ENCODE data around the gene RCL1. TPM values are rescaled to one million over a fixed set of nuclear protein-coding genes. Genes with fewer than 3 reads are reported as not detected.
A peak's percentile ranks its signal among the peaks of the same experiment; 100 is the strongest.

The RCL1 gene
- total RNA-seq, 1 donor from 2014 or later, result 22.9 TPM

GRCh38 chr9:4811824-4812223 lies 19.1 kb downstream of the RCL1 start:
- peaks cover 17% of the 10 kb centered on the region for H3K4me1 ChIP-seq
- TF ChIP-seq CTCF (IDR thresholded peaks at IDR 0.05), result no peak
- no peak overlapping the region for H3K27ac ChIP-seq
- DNase-seq, result no peak
- intact Hi-C loops (cut with DNase I), result no loop called here
- H3K4me3 ChIP-seq, result no peak overlapping the region
- peaks cover 12% of the 10 kb centered on the region for H3K9me3 ChIP-seq
- no peaks in the 10 kb centered on the region for H3K27me3 ChIP-seq (ENCODE audit: low read depth)
- ATAC-seq, result no peak
- no peaks in the 10 kb centered on the region for H3K36me3 ChIP-seq

- Histone ChIP-seq H3K36me3 (no peaks in the 10 kb centered on the region), H3K27me3 (ENCODE audit: low read depth) (no peaks in the 10 kb centered on the region), H3K9me3 (peaks cover 12% of the 10 kb centered on the region), H3K4me1 (peaks cover 17% of the 10 kb centered on the region), H3K4me3 (no peak overlapping the region), H3K27ac (no peak overlapping the region)
- ATAC-seq, result peak in 1 of 2 donors; percentile 53
- intact Hi-C loops (cut with DNase I), result no loop called here
- no peak for DNase-seq
- TF ChIP-seq CTCF (IDR thresholded peaks at IDR 0.05), result no peak
These were observed 20.1 kb downstream of the RCL1 start for GRCh38 chr9:4812858-4813257.

GRCh38 chr9:4814913-4815312 lies 22.2 kb downstream of the RCL1 start:
- intact Hi-C loops (cut with DNase I), result no loop called here
- H3K9me3 ChIP-seq, result peaks cover 12% of the 10 kb centered on the region
- DNase-seq (no peak), ATAC-seq (peak in 1 of 2 donors; percentile 35)
- H3K36me3 ChIP-seq, result no peaks in the 10 kb centered on the region
- no peaks in the 10 kb centered on the region for H3K27me3 ChIP-seq (ENCODE audit: low read depth)
- no peak overlapping the region for H3K27ac ChIP-seq
- H3K4me3 ChIP-seq, result no peak overlapping the region
- no peak for TF ChIP-seq CTCF (IDR thresholded peaks at IDR 0.05)
- peaks cover 19% of the 10 kb centered on the region for H3K4me1 ChIP-seq

GRCh38 chr9:4815381-4815956 lies 22.7 kb downstream of the RCL1 start:
- DNase-seq (no peak), ATAC-seq (peak in 1 of 2 donors; percentile 17)
- Histone ChIP-seq H3K9me3 (peaks cover 12% of the 10 kb centered on the region), H3K4me3 (no peak overlapping the region), H3K4me1 (peaks cover 23% of the 10 kb centered on the region), H3K27me3 (ENCODE audit: low read depth) (no peaks in the 10 kb centered on the region), H3K27ac (peak overlapping the region; percentile 24), H3K36me3 (no peaks in the 10 kb centered on the region)
- no peak for TF ChIP-seq CTCF (IDR thresholded peaks at IDR 0.05)
- intact Hi-C loops (cut with DNase I), result no loop called here

GRCh38 chr9:4820168-4820567 lies 27.4 kb downstream of the RCL1 start:
- peak in 1 of 2 donors; percentile 59 for ATAC-seq
- intact Hi-C loops (cut with DNase I), result no loop called here

More at GRCh38 chr9:4820168-4820567, 27.4 kb downstream of the RCL1 start:
- Histone ChIP-seq H3K9me3 (peaks cover 3% of the 10 kb centered on the region), H3K4me1 (peaks cover 29% of the 10 kb centered on the region), H3K27me3 (ENCODE audit: low read depth) (no peaks in the 10 kb centered on the region), H3K4me3 (no peak overlapping the region), H3K36me3 (no peaks in the 10 kb centered on the region), H3K27ac (no peak overlapping the region)
- no peak for TF ChIP-seq CTCF (IDR thresholded peaks at IDR 0.05)
- no peak for DNase-seq
